PC-9 (cell line): ENCODE results near the gene RNU1-4. TPM values are rescaled to one million over a fixed set of nuclear protein-coding genes. Genes with fewer than 3 reads are reported as not detected.
"Not testable (repeated sequence)": the region's sequence is repeated elsewhere in the genome, so short reads cannot be mapped to it uniquely, and the experiment has no call there.

Source experiments
- BruUV-seq: library from RNA; stranded (reverse); fragments of 400-500 nt; replicated peaks from 2 replicates; lab custom pipeline; 2021; lab: Mats Ljungman, UMichigan
- CTCF ChIA-PET: fragments of 300-600 bp; sonication (Branson Sonifier 250); formaldehyde crosslinking; loops from one replicate; lab custom pipeline; 2022; ENCODE audit warnings: antibody characterized with exemption; lab: Charles Lee
- POLR2A ChIA-PET: fragments of 300-600 bp; sonication (Branson Sonifier 250); formaldehyde crosslinking; loops from one replicate; lab custom pipeline; 2022; ENCODE audit warnings: antibody characterized with exemption; ENCODE audit not compliant: unreplicated experiment; lab: Charles Lee
- DNase-seq, 2 experiments: peaks; one replicate each; pipeline versions ENCODE4 v3.0.0 to v3.0.0-alpha.2; 2015 to 2022; ENCODE audit warnings: mixed read lengths in 1 of 2
- H2AFZ ChIP-seq: fragments of 200-600 bp; sonication (generic); 2 replicates; pipeline ENCODE4 v1.8.1; 2017; ENCODE audit warnings: antibody characterized with exemption
- H3F3A ChIP-seq: fragments of 200-600 bp; sonication (generic); 2 replicates; pipeline ENCODE4 v1.8.1; 2017; ENCODE audit warnings: antibody characterized with exemption, mild to moderate bottlenecking, low read depth; ENCODE audit not compliant: insufficient read depth
- H3K27ac ChIP-seq: fragments of 200-600 bp; sonication (generic); 2 replicates; pipeline ENCODE4 v1.6.1; 2016; ENCODE audit warnings: mixed run types
- H3K27me3 ChIP-seq: fragments of 200-600 bp; sonication (generic); 2 replicates; pipeline ENCODE4 v1.6.1; 2016; ENCODE audit warnings: low read depth, mixed run types; ENCODE audit not compliant: insufficient read depth
- H3K36me3 ChIP-seq: fragments of 200-600 bp; sonication (generic); 2 replicates; pipeline ENCODE4 v1.6.1; 2016; ENCODE audit warnings: low read depth, mixed run types
- H3K4me1 ChIP-seq: fragments of 200-600 bp; sonication (generic); replicated peaks from 2 replicates; pipeline ENCODE4 v1.6.1; 2016; ENCODE audit warnings: mixed run types; ENCODE audit not compliant: insufficient read depth
- H3K4me2 ChIP-seq: fragments of 200-600 bp; sonication (generic); 2 replicates; pipeline ENCODE4 v1.6.1; 2017; ENCODE audit warnings: mixed run types
- H3K4me3 ChIP-seq: fragments of 200-600 bp; sonication (generic); 2 replicates; pipeline ENCODE4 v1.6.1; 2016; ENCODE audit warnings: mixed run types
- H3K79me2 ChIP-seq: fragments of 200-600 bp; sonication (generic); 2 replicates; pipeline ENCODE4 v1.6.1; 2017; ENCODE audit warnings: low read depth, mixed run types
- H3K9me2 ChIP-seq: fragments of 200-600 bp; sonication (generic); 2 replicates; pipeline ENCODE4 v1.8.1; 2017; ENCODE audit warnings: mild to moderate bottlenecking; ENCODE audit not compliant: insufficient read depth
- H3K9me3 ChIP-seq: fragments of 200-600 bp; sonication (generic); 2 replicates; pipeline ENCODE4 v1.8.1; 2016; ENCODE audit warnings: low read depth; ENCODE audit not compliant: insufficient read depth
- H4K20me1 ChIP-seq: fragments of 200-600 bp; sonication (generic); 2 replicates; pipeline ENCODE4 v1.8.1; 2017; ENCODE audit not compliant: insufficient read depth
- intact Hi-C: fragments of 100-400 bp; cut with micrococcal nuclease; formaldehyde crosslinking; loops from one replicate; pipeline ENCODE4 v1.10.0; 2022; ENCODE audit not compliant: unreplicated experiment
- total RNA-seq: library from RNA; stranded (reverse); gene quantifications from 2 replicates; pipeline ENCODE4 v1.2.3, GENCODE V29; 2021

The RNU1-4 gene
- total RNA-seq, 1 experiment from 2014 or later = 1,333 TPM

DNA sequence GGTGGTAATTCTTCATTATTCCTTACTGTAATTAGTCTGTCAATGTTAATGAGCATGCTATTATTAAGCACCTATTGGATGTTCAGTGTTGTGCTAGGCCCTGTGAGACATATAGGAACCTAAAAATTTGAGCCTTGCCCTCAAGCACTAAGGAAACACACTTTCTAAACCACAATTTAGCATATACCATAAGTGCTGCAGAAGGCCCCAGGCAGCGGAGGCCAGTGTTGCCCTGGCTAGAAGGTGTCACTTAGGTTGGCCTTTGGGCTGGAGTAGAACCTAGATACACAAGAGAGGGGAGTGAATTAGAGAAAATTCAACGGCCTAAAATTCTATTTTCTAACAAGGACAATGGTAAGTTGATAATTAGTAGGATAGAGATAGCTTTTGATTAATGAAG is 44.6 kb downstream of the RNU1-4 start:
- H4K20me1 ChIP-seq, H3K4me3 ChIP-seq, H3K27ac ChIP-seq, intact Hi-C loops, BruUV-seq, DNase-seq, H2AFZ ChIP-seq, H3K27me3 ChIP-seq, POLR2A ChIA-PET, CTCF ChIA-PET, H3K9me3 ChIP-seq, H3K4me2 ChIP-seq, H3K36me3 ChIP-seq, H3K9me2 ChIP-seq, H3F3A ChIP-seq, H3K79me2 ChIP-seq: not testable (repeated sequence)
- peaks cover 22% of the 10 kb centered on the region for H3K4me1 ChIP-seq

DNA sequence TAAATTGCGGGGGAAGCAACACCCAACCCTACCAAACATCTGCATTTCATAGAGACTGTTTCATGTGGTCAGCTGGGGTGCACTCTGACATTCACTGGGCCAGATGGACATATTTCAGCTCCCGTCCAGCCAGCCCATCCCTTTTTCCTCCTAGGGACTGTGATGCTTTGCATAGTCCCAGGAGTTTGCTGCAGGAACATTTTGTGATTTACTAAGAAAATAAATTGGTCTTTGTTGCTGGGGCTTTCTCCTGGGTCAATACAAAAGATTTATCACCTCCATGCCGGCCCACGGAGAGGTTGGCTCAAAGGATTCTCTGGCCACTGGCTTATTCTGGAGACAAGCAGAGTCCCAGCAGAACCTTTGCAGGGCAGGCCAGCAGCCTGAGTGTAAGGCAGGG is 46.0 kb downstream of the RNU1-4 start:
- H3K27ac ChIP-seq, H3K9me2 ChIP-seq, H2AFZ ChIP-seq, POLR2A ChIA-PET, H3K4me2 ChIP-seq, H3K4me3 ChIP-seq, CTCF ChIA-PET, H4K20me1 ChIP-seq, H3F3A ChIP-seq, H3K36me3 ChIP-seq, H3K9me3 ChIP-seq, intact Hi-C loops, DNase-seq, H3K27me3 ChIP-seq, BruUV-seq, H3K79me2 ChIP-seq: not testable (repeated sequence)
- H3K4me1 ChIP-seq = peaks cover 13% of the 10 kb centered on the region

DNA sequence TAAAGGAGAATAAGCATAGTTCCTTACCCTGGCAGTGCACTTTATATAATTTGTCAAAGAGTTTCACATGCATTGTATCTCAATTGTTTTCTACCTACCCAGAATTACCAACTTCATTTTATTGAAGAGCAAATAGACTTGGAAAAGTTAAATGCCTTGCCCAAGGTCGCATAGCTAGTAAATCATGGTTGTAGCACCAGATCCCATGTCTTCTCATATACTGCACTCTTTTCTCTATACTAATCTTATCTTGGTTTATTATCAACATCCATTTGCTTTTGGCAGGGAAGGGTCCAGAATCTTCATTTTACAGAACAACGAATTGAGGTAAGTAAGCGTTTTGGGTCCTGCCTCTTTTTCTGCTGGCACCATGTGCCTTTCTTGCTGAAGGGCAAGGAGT is 46.9 kb downstream of the RNU1-4 start:
- H2AFZ ChIP-seq, H3K79me2 ChIP-seq, CTCF ChIA-PET, H3F3A ChIP-seq, H3K27me3 ChIP-seq, H3K4me1 ChIP-seq, H3K9me2 ChIP-seq, H3K4me3 ChIP-seq, BruUV-seq, POLR2A ChIA-PET, H3K36me3 ChIP-seq, H3K9me3 ChIP-seq, H4K20me1 ChIP-seq, H3K4me2 ChIP-seq, H3K27ac ChIP-seq, DNase-seq, intact Hi-C loops: not testable (repeated sequence)

DNA sequence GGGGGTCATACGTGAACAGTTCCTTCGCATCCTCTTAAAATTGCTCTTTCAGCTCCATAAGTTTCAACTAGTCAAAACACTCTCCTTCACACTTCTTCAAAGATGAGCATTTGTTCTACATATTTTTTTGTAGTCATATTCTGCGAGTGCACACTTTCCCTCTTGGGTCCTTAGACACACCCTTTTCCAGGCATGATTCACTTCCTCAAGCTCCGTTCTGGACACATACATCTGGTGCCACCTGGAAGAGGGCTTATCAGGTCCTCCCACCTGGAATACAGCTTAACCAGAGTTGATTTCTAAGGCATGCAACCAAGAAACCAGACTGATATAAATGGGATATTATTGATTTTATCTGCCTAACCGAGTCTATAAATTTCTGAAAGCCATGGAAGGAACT is 47.4 kb downstream of the RNU1-4 start:
- H3K4me1 ChIP-seq, POLR2A ChIA-PET, H3K9me3 ChIP-seq, H4K20me1 ChIP-seq, H2AFZ ChIP-seq, H3K4me2 ChIP-seq, H3F3A ChIP-seq, CTCF ChIA-PET, H3K27me3 ChIP-seq, H3K36me3 ChIP-seq, H3K4me3 ChIP-seq, DNase-seq, H3K79me2 ChIP-seq, H3K27ac ChIP-seq, BruUV-seq, H3K9me2 ChIP-seq, intact Hi-C loops: not testable (repeated sequence)

Other genes starting within 250 kb of the RNU1-4 start
- 1,333 and 3,235 TPM in 2 replicates for gene RNU1-1, start 226.2 kb upstream of the RNU1-4 start, total RNA-seq
- gene NBPF1, start 127.0 kb upstream of the RNU1-4 start, total RNA-seq = 45.4 and 45.6 TPM in 2 replicates
- 1,333 and 3,235 TPM in 2 replicates for gene RNU1-3, start 73.6 kb upstream of the RNU1-4 start, total RNA-seq
- 1,333 and 3,235 TPM in 2 replicates for gene RNU1-2, start 155.5 kb downstream of the RNU1-4 start, total RNA-seq
- gene CROCC, start 181.4 kb downstream of the RNU1-4 start, total RNA-seq = 18.4 and 18.9 TPM in 2 replicates
- gene MFAP2, start 240.1 kb downstream of the RNU1-4 start, total RNA-seq = 6.3 and 12.5 TPM in 2 replicates